HG03571 (cell line): Measurements from ENCODE around the gene ZBTB16.

Source experiments
- ATAC-seq: cut with Tn5 transposase; IDR thresholded peaks from one replicate; pipeline ENCODE4 v1.9.1; 2021; ENCODE audit not compliant: unreplicated experiment

The ZBTB16 gene

DNA sequence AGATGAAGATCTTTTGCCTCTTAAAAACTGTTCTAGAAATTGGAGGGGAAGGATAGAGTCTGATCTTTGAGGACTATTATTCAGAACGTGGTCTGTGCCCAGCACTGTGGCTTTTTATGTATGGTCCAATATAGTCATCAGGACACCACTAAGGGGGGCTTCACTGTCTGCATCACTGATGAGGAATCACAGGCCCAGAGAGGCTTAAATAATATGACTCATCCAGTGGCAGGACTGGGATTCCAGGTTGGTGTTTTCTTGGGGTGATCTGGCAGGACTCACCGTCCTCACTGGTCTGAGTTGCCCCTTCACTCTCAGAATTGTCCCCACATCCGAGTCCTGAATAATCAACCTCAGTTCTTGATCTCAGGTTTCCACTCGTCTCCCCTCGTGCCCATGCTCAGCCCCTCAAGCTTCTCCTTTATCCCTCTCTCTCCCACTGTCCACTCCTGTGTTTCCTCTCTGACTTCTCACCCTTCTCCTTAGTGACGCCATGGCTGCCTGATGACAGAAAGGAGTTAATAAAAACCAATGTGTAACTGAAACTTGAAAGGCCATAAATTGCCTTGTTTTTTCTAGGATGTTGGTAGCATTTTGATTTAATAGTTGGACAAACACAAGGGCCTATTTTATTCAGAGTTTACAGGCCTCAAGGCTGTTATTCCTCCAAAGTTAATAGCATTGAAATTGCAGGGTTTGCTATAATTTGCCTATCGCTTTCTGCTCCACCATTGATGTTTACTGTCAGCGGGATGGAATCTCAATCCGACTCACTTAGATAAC, 141.0 kb downstream of the ZBTB16 start:
- no peak for ATAC-seq

- no peak for ATAC-seq
These were observed 141.7 kb downstream of the ZBTB16 start for GRCh38 chr11:114201219-114201618.

- ATAC-seq: no peak
These were observed 142.6 kb downstream of the ZBTB16 start for GRCh38 chr11:114202011-114202609.

DNA sequence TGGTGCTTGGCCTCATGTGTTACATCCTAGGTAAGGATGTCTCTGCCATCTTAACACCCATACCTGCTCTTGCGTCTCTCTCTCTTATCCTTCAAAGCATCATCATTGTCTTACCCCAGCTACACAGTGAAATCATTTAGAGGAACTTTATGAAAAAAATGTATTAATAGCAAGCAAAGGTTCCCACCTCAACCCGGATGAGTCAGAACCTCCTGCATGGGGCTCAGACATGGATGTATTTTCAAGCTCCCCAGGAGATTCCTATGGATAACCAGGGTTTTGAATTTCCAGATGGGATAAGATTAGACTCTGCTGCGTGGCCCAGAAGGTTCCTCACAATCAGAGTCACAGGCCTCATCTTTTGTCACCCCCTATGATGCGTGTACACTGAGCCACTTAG, 147.6 kb downstream of the ZBTB16 start:
- ATAC-seq: no peak

DNA sequence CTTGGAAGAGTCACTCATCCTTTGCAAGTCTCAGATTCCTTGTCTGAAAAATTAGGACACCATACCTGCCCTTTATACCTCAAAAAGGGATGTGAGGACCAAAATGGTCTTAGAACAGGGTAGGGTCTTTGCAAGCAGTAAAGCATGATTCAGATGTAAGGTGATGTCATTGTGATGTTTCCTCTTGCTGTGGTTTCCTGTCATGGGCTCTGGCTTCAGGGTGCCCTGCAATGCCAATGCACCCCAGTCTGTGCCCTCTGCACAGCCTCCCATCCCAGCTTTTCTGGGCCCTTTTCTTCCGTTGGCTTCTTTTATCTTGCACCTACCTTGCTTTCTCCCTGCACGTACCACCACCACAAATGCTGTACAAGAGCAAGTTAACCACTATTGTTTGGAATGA, 148.9 kb downstream of the ZBTB16 start:
- ATAC-seq: no peak

- ATAC-seq: no peak
These were observed 149.8 kb downstream of the ZBTB16 start for GRCh38 chr11:114209343-114209742.

- ATAC-seq: no peak
These were observed 150.4 kb downstream of the ZBTB16 start for GRCh38 chr11:114209904-114210303.

DNA sequence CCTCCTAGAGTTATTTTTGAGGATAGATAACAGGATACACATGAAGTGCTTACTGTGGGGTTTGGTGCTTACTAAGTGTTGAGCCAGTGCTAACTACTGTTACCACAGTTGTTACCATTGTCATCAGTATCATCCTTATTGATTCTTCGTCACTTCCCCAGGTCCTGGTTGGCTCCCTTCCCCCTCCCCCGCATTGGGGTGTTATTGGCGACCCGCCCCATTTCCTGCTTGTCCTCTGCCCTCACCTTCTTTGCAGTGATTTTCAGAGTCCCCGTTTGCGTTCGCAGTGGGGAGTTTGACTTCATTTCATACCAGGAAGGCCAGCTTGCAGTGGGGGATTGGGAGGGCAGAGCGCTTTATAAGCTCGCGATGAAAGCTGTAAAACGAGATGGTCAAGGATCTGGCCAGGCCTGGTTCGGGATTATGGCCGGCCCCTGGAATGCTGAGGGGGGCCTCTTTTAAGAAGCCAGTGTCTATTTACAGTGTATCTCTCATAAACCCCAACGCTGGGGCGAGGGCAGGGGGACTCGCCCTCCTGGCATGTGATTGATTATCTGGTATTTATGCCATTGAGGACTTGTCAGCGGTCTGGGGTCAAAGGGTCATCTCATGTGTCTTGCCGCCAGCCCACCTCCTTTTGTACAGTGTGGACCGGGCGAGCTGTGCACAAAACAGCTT, 152.1 kb downstream of the ZBTB16 start:
- no peak for ATAC-seq

- no peak for ATAC-seq
These were observed 154.1 kb downstream of the ZBTB16 start for GRCh38 chr11:114213622-114214021.

GRCh38 chr11:114215428-114215827, 155.9 kb downstream of the ZBTB16 start:
- no peak for ATAC-seq

DNA sequence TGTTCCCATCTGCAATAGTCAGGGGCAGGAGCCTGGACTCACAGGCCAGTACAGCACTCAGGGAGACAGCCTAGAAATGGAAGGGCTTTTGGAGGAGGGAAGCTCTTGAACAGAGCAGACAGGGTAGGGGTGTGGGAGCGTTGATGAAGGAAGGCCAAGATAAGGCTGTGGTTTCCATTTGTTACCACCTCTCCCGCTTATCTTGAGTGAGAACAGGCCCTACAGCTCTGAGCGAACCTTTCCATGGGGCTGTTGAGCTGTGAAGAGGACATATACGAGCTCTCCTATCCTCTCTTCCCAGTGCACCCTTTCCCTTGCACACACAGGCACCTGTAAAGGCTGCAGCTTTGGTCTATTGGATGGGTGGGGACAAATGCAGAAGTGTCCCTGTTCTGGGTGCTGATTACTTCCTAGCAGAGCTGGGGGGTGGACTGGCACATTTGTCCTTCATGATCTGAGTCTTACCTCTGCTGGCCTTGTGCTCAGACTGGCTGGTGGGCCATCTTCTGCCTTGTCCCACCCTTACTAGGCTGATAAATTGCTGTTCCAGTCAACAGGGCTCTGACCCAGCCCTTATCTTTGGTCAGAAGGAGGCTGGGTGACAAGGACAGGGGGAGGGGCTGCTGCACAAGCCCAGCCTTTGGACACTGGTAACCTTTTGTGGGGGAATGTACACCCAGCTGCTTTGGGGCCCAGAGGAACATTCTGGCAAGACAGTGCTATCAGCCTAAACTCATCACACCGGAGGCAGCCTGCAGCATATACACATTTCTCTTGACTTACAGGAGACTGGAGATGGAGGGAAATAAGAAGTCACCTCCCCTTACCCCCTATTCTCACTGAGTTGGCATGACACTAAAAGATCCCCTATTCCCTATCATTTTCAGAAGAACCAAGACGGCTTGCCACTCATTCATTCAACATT, 156.6 kb downstream of the ZBTB16 start:
- no peak for ATAC-seq

DNA sequence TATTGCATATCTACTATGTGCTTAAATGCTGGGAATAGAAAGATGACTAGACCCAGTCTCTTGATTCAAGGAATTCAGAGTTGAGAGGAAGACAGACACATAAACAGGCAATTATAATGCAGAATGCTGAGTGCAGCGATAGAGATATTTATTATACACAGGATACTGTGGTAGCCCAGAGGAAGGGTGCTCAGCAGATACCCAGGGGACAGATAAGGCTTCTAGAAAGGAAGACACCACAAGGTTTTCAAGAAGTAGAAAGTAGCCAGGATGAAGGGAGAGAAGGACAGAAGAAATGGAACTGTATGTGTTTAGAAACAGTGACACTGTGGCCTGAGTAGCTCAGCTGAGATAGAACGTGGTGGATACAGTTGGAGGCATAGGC, 157.3 kb downstream of the ZBTB16 start:
- ATAC-seq: no peak

GRCh38 chr11:114218508-114218907, 159.0 kb downstream of the ZBTB16 start:
- ATAC-seq: no peak

GRCh38 chr11:114219559-114220349, 160.2 kb downstream of the ZBTB16 start:
- no peak for ATAC-seq

DNA sequence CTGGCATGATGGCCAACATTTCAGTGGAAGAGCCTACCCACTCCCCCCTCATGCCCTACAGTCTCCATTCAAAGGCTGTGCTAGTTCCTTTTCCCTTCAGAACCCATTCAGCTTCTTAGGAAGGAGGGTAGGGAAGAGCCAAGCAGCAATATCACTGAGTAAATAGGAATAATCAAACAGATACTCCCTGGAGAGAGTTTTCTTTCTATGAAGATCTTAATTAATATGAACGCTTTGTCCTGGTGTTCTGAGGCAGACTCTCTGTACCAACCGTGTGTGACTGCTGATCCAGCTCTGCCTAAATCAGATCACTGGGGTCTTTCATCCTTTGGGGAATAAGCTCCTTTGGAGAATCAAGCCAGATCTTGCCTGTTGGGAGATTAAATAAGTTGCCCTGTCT, 161.5 kb downstream of the ZBTB16 start:
- no peak for ATAC-seq

DNA sequence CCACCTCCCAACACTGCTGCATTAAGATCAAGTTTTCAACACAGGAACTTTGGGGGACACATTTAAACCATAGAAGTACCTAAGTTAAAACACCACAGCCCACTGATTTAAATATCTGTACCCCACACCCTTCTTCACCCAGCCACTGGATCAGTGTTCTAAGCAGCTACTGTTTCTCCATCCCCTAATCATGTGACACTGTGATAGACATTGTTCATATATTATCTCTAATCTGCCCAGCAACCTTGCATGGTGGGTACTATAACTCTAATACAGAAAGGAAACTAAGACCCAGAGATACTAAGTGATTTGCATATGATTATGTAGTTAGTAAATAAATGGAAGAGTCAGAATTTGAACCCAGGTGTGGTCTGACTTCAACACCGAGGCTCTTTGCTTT, 166.2 kb downstream of the ZBTB16 start:
- ATAC-seq: no peak

- no peak for ATAC-seq
These were observed 166.8 kb downstream of the ZBTB16 start for GRCh38 chr11:114226356-114226755.

DNA sequence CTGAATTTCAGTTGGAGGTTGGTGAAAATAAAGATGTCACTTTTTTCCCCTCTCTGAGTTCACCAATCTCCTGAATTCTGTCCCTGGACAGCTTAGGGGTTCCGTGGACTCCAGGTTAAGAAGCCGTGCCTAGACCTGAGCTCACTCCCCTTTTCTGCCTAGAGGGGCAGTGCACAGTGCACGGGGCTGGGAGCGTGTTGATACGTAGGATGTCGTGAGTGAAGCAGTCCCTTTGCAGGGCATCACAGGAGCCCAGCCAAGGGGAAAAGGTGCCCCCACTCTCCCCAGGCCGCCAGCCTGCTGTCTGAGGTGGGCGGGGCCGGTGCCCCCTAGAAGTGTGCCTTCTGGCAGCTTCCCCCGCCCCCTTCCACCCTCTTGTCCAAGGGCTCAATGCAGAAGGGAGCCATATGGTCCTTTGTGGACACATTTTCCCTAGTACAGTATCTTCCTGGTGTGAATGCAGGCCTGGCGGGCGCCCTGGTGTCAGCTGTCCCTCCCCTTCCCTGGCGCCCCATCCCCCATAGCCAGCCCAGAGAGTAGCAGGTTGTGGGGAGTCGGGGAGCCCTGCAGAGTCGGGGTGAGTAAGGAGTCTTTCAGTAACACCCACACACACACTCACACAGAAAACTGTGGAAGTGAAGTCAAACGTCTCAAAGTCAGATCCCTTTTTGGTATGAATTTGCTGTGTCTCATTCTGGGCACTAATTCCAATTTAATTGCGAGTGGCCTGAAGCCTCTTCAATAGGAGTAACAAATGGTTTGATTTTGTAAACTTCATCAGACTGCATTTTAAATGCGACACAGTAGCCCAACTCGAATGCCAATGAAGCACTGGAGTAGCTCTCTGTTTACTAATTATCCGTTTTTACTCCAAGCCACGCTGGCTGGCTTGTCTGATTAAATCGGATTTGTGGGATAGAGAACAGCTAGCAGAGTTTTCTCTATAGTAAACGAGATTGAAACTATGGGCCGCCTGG, 169.2 kb downstream of the ZBTB16 start:
- no peak for ATAC-seq

GRCh38 chr11:114230031-114230704, 170.7 kb downstream of the ZBTB16 start:
- no peak for ATAC-seq
